ENCODE data around the gene NRDC. TPM values are rescaled to one million over a fixed set of nuclear protein-coding genes. Genes with fewer than 3 reads are reported as not detected.

NRDC gene
- total and polyA plus RNA-seq, 9 donors, result 46.1 to 121 (median 88.3) TPM

DNA sequence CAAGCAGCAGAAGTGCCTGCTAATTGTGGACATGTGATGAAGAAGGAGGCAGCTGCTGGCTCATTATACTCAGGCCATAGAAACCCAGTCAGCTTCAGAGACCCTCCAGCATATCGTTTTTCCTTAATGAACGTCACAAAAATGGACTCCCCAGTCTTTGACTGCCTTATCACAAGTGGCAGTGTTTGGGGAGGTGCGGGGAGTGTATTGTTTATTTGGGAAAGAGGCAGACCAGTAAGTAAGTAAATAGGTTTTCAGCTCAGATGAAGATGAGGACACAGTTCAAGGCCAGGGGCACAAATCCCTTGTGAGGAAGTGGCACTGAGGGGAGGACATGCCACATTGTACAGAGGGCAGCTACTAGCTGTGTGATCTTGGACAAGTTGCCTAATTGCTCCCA is 43.5 kb upstream of the NRDC start:
- no peaks in the 10 kb centered on the region for H3K27me3 ChIP-seq
- intact Hi-C loops (cut with DNase I), result no loop called here

DNA sequence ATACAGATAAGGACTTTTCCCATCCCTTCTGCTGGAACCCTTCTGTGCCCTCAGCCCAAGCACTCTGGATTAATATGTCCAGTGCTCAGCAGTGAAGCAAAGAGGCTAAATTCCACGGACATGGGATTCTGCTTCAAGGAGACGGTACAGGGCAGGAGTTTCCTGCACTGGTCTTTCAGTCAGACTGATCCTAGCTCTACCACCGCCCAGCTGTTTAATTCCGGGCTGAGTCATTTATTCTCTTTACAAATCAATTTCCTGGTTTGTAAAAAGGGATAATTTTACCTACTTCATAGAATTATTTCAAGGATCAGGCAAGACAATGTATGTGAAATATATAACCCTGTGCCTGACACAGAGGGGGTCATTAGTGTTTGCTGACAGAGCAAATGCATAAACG is 41.6 kb upstream of the NRDC start:
- intact Hi-C loops (cut with DNase I), result no loop called here
- TF ChIP-seq, protein P1, sequence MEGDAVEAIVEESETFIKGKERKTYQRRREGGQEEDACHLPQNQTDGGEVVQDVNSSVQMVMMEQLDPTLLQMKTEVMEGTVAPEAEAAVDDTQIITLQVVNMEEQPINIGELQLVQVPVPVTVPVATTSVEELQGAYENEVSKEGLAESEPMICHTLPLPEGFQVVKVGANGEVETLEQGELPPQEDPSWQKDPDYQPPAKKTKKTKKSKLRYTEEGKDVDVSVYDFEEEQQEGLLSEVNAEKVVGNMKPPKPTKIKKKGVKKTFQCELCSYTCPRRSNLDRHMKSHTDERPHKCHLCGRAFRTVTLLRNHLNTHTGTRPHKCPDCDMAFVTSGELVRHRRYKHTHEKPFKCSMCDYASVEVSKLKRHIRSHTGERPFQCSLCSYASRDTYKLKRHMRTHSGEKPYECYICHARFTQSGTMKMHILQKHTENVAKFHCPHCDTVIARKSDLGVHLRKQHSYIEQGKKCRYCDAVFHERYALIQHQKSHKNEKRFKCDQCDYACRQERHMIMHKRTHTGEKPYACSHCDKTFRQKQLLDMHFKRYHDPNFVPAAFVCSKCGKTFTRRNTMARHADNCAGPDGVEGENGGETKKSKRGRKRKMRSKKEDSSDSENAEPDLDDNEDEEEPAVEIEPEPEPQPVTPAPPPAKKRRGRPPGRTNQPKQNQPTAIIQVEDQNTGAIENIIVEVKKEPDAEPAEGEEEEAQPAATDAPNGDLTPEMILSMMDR (IDR thresholded peaks at IDR 0.05), result no peak
- TF ChIP-seq EP300 (IDR thresholded peaks at IDR 0.05), result no peak
- TF ChIP-seq POLR2A (IDR thresholded peaks at IDR 0.05), result no peak
- WGBS, 3 donors, result 77 to 88% (median 81%) methylated on average over 5 of the region's 5 CpGs
- no peak overlapping the region for H3K27ac ChIP-seq
- no peaks in the 10 kb centered on the region for H3K27me3 ChIP-seq
- no peak for DNase-seq
- H3K4me3 ChIP-seq, result no peak overlapping the region
- no peaks in the 10 kb centered on the region for H3K4me1 ChIP-seq (ENCODE audit: insufficient read depth)
- H3K9me3 ChIP-seq, result no peaks in the 10 kb centered on the region
- H3K36me3 ChIP-seq, result no peaks in the 10 kb centered on the region

More for the DNA sequence above, 43.5 kb upstream of the NRDC start:
- Histone ChIP-seq H3K9me3 (no peaks in the 10 kb centered on the region), H3K4me1 (ENCODE audit: insufficient read depth) (no peaks in the 10 kb centered on the region), H3K4me3 (no peak overlapping the region), H3K27ac (no peak overlapping the region), H3K36me3 (no peaks in the 10 kb centered on the region)
- WGBS, 3 donors, result 25 to 56% (median 35%) methylated on average over 3 of the region's 3 CpGs
- DNase-seq, result no peak
- TF ChIP-seq, protein P1 (IDR thresholded peaks at IDR 0.05), result no peak
- TF ChIP-seq EP300 (IDR thresholded peaks at IDR 0.05), result no peak
- no peak for TF ChIP-seq POLR2A (IDR thresholded peaks at IDR 0.05)

DNA sequence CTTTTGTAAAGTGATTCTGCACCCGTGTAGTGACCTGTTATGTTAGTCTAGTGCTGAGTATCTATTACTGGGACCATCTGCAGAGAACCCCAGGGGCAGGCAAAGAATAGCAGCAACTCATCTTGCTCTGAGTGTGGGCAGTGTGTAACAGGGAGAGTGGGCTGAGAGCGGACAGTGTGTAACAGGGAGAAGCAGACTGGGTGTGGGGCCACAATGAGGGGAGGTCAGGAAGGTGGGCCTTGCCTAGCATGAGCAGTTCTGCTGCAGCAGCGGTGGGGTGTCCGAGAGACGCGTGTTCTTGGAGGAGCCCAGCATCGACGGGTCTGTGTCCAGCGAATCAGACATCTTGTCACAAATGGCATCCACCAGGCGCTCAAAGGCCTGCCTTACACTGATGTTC is 41.2 kb upstream of the NRDC start:
- H3K36me3 ChIP-seq, result no peaks in the 10 kb centered on the region
- no peak for TF ChIP-seq EP300 (IDR thresholded peaks at IDR 0.05)
- TF ChIP-seq, protein P1 (IDR thresholded peaks at IDR 0.05), result no peak
- TF ChIP-seq POLR2A (IDR thresholded peaks at IDR 0.05), result no peak
- no peaks in the 10 kb centered on the region for H3K9me3 ChIP-seq
- H3K27me3 ChIP-seq, result no peaks in the 10 kb centered on the region
- DNase-seq, result no peak
- H3K4me3 ChIP-seq, result no peak overlapping the region
- H3K27ac ChIP-seq, result no peak overlapping the region
- no peaks in the 10 kb centered on the region for H3K4me1 ChIP-seq (ENCODE audit: insufficient read depth)
- 87 to 92% (median 92%) methylated on average over 10 of the region's 10 CpGs for WGBS, 3 donors
- intact Hi-C loops (cut with DNase I), result no loop called here

DNA sequence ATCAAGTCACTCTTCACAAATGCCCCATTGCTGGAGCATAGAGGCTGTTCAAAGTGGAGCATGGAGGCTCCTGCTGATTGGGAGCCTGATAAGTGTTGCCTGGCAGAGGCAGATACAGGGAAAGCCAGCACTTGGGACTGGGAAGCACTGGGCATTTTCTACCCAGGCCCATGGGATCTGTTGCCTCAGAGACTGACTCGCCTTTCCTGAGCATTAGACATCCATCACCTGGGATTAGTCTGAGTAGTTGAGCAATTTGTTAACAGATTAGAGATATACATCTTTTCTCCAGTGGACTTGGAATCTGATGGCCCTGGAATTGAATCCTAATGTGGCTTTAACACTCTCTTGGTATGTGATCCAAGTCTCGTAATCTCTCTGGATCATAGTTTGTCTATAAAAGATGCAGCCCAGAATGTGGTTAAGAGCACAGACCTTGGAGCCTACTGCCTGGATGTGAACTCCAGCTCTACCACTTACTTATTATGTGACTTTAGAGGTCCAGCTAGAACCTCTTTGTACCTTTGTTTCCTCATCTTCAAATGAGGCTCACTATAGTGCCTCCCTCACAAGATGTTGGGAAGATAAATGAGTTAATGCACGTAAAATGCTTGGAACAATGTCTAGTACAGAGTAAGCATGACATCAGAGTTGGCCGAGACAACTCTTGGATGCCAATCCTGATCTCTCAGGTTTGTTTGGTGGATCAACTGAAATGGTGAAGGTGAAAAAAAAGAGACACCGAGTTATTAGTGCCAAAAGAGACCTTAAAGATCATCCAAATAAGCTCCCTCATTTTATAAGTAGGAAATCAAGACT is 38.3 kb upstream of the NRDC start:
- H3K27me3 ChIP-seq, result no peaks in the 10 kb centered on the region
- no peak for DNase-seq
- 81 to 90% (median 87%) methylated on average over 5 of the region's 5 CpGs for WGBS, 3 donors
- no peak overlapping the region for H3K27ac ChIP-seq
- no peak overlapping the region for H3K4me3 ChIP-seq
- H3K4me1 ChIP-seq (ENCODE audit: insufficient read depth), result no peaks in the 10 kb centered on the region
- H3K36me3 ChIP-seq, result no peaks in the 10 kb centered on the region
- H3K9me3 ChIP-seq, result no peaks in the 10 kb centered on the region
- TF ChIP-seq EP300 (IDR thresholded peaks at IDR 0.05) (no peak), POLR2A (IDR thresholded peaks at IDR 0.05) (no peak)
- TF ChIP-seq, protein P1 (IDR thresholded peaks at IDR 0.05), result no peak
- intact Hi-C loops (cut with DNase I), result loop anchor here in 1 of 4 donors (1.0 kb wide), 1 partner anchor 19 kb away; no protein-coding TSS in a partner anchor
